DOHH2 (cell line): ENCODE data around the gene PTGER2.

ENCODE experiments used
- H3F3A ChIP-seq: fragments of 200-600 bp; sonication (generic), shearing (Covaris generic); 2 replicates; pipeline ENCODE4 v1.6.0; 2016; ENCODE audit warnings: antibody characterized with exemption, mild to moderate bottlenecking; ENCODE audit not compliant: control insufficient read depth, insufficient read depth
- H3K27ac ChIP-seq: fragments of 200-600 bp; sonication (generic); 2 replicates; pipeline ENCODE4 v1.5.1; 2014; ENCODE audit warnings: low read depth, mild to moderate bottlenecking, low read length, moderate library complexity
- H3K27me3 ChIP-seq: fragments of 200-600 bp; sonication (generic); 2 replicates; pipeline ENCODE4 v1.6.1; 2014; ENCODE audit warnings: mild to moderate bottlenecking, low read length, mixed read lengths; ENCODE audit not compliant: control insufficient read depth
- H3K36me3 ChIP-seq: fragments of 200-600 bp; sonication (generic); 2 replicates; pipeline ENCODE4 v1.6.1; 2014; ENCODE audit warnings: mild to moderate bottlenecking, low read length, moderate library complexity, mixed read lengths; ENCODE audit not compliant: control insufficient read depth
- H3K4me1 ChIP-seq: fragments of 200-600 bp; sonication (generic); 2 replicates; pipeline ENCODE4 v1.6.1; 2014; ENCODE audit warnings: mild to moderate bottlenecking, low read length, mixed read lengths; ENCODE audit not compliant: control insufficient read depth
- H3K4me2 ChIP-seq: fragments of 200-600 bp; sonication (generic); 2 replicates; pipeline ENCODE4 v1.6.0; 2014; ENCODE audit warnings: mild to moderate bottlenecking, low read length, moderate library complexity
- H3K4me3 ChIP-seq: fragments of 200-600 bp; sonication (generic); 2 replicates; pipeline ENCODE4 v1.5.1; 2014; ENCODE audit warnings: mild to moderate bottlenecking, low read length, mixed read lengths
- H3K79me2 ChIP-seq: fragments of 200-600 bp; sonication (generic); 2 replicates; pipeline ENCODE4 v1.6.1; 2014; ENCODE audit warnings: mild to moderate bottlenecking, low read length, mixed read lengths; ENCODE audit not compliant: control insufficient read depth
- H3K9me2 ChIP-seq: fragments of 200-600 bp; sonication (generic); replicated peaks from 2 replicates; pipeline ENCODE4 v1.6.1; 2014; ENCODE audit warnings: mild to moderate bottlenecking, low read length, mixed read lengths; ENCODE audit not compliant: control insufficient read depth
- H3K9me3 ChIP-seq: fragments of 200-600 bp; sonication (generic); 2 replicates; pipeline ENCODE4 v1.6.1; 2014; ENCODE audit warnings: antibody characterized with exemption, low read length, mixed read lengths; ENCODE audit not compliant: control insufficient read depth, insufficient read depth
- H4K20me1 ChIP-seq: fragments of 200-600 bp; sonication (generic); 2 replicates; pipeline ENCODE4 v1.6.0; 2014; ENCODE audit warnings: low read depth, mild to moderate bottlenecking, antibody characterized with exemption, low read length, moderate library complexity; ENCODE audit not compliant: control insufficient read depth, insufficient read depth
- CTCF ChIP-seq: fragments of 200-600 bp; sonication (generic); IDR thresholded peaks from one replicate; pipeline ENCODE4 v1.5.1; 2014; ENCODE audit warnings: antibody characterized with exemption, mild to moderate bottlenecking, low read depth, low read length; ENCODE audit not compliant: poor library complexity, severe bottlenecking
- EZH2phosphoT487 ChIP-seq: fragments of 200-600 bp; sonication (generic); IDR thresholded peaks from 2 replicates; pipeline ENCODE4 v1.6.1; 2017; ENCODE audit warnings: borderline replicate concordance, mild to moderate bottlenecking, antibody characterized with exemption, low read length, moderate library complexity, mixed read lengths

PTGER2 gene

GRCh38 chr14:52370406-52370935 is 56.4 kb downstream of the PTGER2 start:
- Histone ChIP-seq H3K4me3 (no peak overlapping the region), H4K20me1 (no peaks in the 10 kb centered on the region), H3K4me2 (no peak overlapping the region), H3K4me1 (no peaks in the 10 kb centered on the region), H3K27me3 (no peaks in the 10 kb centered on the region), H3K9me2 (no peaks in the 10 kb centered on the region; the same call in 1 of the 2 replicates), H3F3A (no peaks in the 10 kb centered on the region), H3K36me3 (no peaks in the 10 kb centered on the region), H3K9me3 (no peaks in the 10 kb centered on the region), H3K27ac (no peak overlapping the region), H3K79me2 (no peaks in the 10 kb centered on the region)
- no peak for TF ChIP-seq EZH2phosphoT487
- no peak for TF ChIP-seq CTCF

GRCh38 chr14:52377940-52378339 is 63.8 kb downstream of the PTGER2 start:
- Histone ChIP-seq H3F3A (no peaks in the 10 kb centered on the region), H3K4me3 (no peak overlapping the region), H3K4me1 (no peaks in the 10 kb centered on the region), H3K9me3 (no peaks in the 10 kb centered on the region), H3K27me3 (no peaks in the 10 kb centered on the region), H3K4me2 (no peak overlapping the region), H4K20me1 (no peaks in the 10 kb centered on the region), H3K27ac (no peak overlapping the region), H3K9me2 (no peaks in the 10 kb centered on the region), H3K36me3 (no peaks in the 10 kb centered on the region), H3K79me2 (no peaks in the 10 kb centered on the region)
- no peak for TF ChIP-seq EZH2phosphoT487
- TF ChIP-seq CTCF: peak; percentile 41
